A549 (cell line): Measurements from ENCODE around the gene RASSF3. TPM values are rescaled to one million over a fixed set of nuclear protein-coding genes. Genes with fewer than 3 reads are reported as not detected.

Experiments used
- ATAC-seq, 2 experiments: fragments of 200-7000 bp in 1 of 2; fragments of >200 bp in 1 of 2; cut with Nextera tagmentation in 1 of 2; cut with Tn5 transposase in 1 of 2; 3 replicates each; pipeline versions ENCODE4 v1.8.0 to v1.9.1; 2018 to 2020; ENCODE audit warnings: mild to moderate bottlenecking in 1 of 2, moderate library complexity in 1 of 2
- CTCF ChIA-PET: fragments of 300-600 bp; sonication (Branson Sonifier 250); formaldehyde crosslinking; extraction: SDS; loops from one replicate; lab custom pipeline; 2021; ENCODE audit warnings: antibody characterized with exemption, inconsistent platforms; lab: Yijun Ruan, JAX
- POLR2A ChIA-PET: fragments of 350-600 bp; formaldehyde crosslinking; extraction: SDS; loops from one replicate; lab custom pipeline; 2021; ENCODE audit warnings: antibody characterized with exemption, inconsistent platforms; lab: Yijun Ruan, JAX
- DNase-seq, 2 experiments: peaks; one replicate each; pipeline versions ENCODE4 v3.0.0 to v3.0.0-alpha.2; 2011 to 2016; ENCODE audit warnings: low read depth in 1 of 2, low spot score in 1 of 2
- FAIRE-seq: peaks from 2 replicates; lab custom pipeline; 2011; peaks lifted over from hg19 to GRCh38; lab: Jason Lieb, UNC
- H3K27ac ChIP-seq, 2 experiments: fragments of >200 bp; sonication (Bioruptor Twin); formaldehyde crosslinking; 3 replicates each; pipeline ENCODE4 v1.5.1; 2016 to 2017
- H3K4me1 ChIP-seq: fragments of >200 bp; sonication (Bioruptor Twin); formaldehyde crosslinking; 3 replicates; pipeline ENCODE4 v1.6.1; 2016
- H3K4me2 ChIP-seq: fragments of >200 bp; sonication (Bioruptor Twin); formaldehyde crosslinking; 3 replicates; pipeline ENCODE4 v1.6.1; 2016
- H3K4me3 ChIP-seq: fragments of >200 bp; sonication (Bioruptor Twin); formaldehyde crosslinking; 3 replicates; pipeline ENCODE4 v1.5.1; 2016
- H3K9me3 ChIP-seq: fragments of >200 bp; sonication (Bioruptor Twin); formaldehyde crosslinking; 3 replicates; pipeline ENCODE4 v1.6.1; 2016
- ATOH8 ChIP-seq: fragments of 250-450 bp; sonication (Bioruptor Pico); IDR thresholded peaks from 2 replicates; pipeline ENCODE4 v1.5.0; 2020; ENCODE audit warnings: low read depth, mild to moderate bottlenecking, moderate library complexity
- CBX2 ChIP-seq: fragments of 200-600 bp; sonication (generic); IDR thresholded peaks from 2 replicates; pipeline ENCODE4 v1.6.1; 2016; ENCODE audit warnings: low read depth, mild to moderate bottlenecking, borderline replicate concordance
- CBX8 ChIP-seq: fragments of 200-600 bp; sonication (generic); IDR thresholded peaks from 2 replicates; pipeline ENCODE4 v1.6.1; 2016
- CEBPB ChIP-seq, 2 experiments: fragments of >200 bp in 1 of 2; sonication (Bioruptor Twin) in 1 of 2; formaldehyde crosslinking in 1 of 2; IDR thresholded peaks; 2 replicates each; pipeline ENCODE4 v1.6.1; 2012 to 2016
- CHD2 ChIP-seq: fragments of 150-350 bp; IDR thresholded peaks from 2 replicates; pipeline ENCODE4 v1.6.1; 2014; ENCODE audit warnings: low read length; ENCODE audit not compliant: partially characterized antibody
- CHD4 ChIP-seq: fragments of 200-600 bp; sonication (generic); IDR thresholded peaks from 2 replicates; pipeline ENCODE4 v1.6.1; 2016; ENCODE audit warnings: antibody characterized with exemption, mild to moderate bottlenecking, borderline replicate concordance
- EHF ChIP-seq: fragments of 250-450 bp; sonication (Bioruptor Pico); IDR thresholded peaks from 2 replicates; pipeline ENCODE4 v1.5.0; 2020; ENCODE audit warnings: mild to moderate bottlenecking
- EHMT2 ChIP-seq: fragments of 200-600 bp; sonication (generic); IDR thresholded peaks from 2 replicates; pipeline ENCODE4 v1.6.1; 2016; ENCODE audit warnings: antibody characterized with exemption, low read depth, mild to moderate bottlenecking, moderate library complexity
- EP300 ChIP-seq, 2 experiments: fragments of >200 bp; sonication (Bioruptor Twin); formaldehyde crosslinking; IDR thresholded peaks; 2 replicates in 1 of 2; 3 replicates in 1 of 2; pipeline ENCODE4 v1.6.1; 2016 to 2017
- ESRRA ChIP-seq: fragments of 150-350 bp; IDR thresholded peaks from 2 replicates; pipeline ENCODE4 v1.6.1; 2014; ENCODE audit warnings: mild to moderate bottlenecking, low read length, borderline replicate concordance
- FOSL2 ChIP-seq, 2 experiments: fragments of 450-650 bp in 1 of 2; fragments of >200 bp in 1 of 2; sonication (Bioruptor Twin) in 1 of 2; formaldehyde crosslinking; IDR thresholded peaks; 2 replicates each; pipeline versions ENCODE4 v1.5.0 to v1.6.1; 2016 to 2020; ENCODE audit warnings: mild to moderate bottlenecking in 1 of 2, moderate library complexity in 1 of 2
- HEYL ChIP-seq: fragments of 250-450 bp; sonication (Bioruptor Pico); IDR thresholded peaks from 2 replicates; pipeline ENCODE4 v1.8.0; 2021; ENCODE audit warnings: mild to moderate bottlenecking, moderate library complexity
- HOXA7 ChIP-seq: fragments of 250-450 bp; sonication (Bioruptor Pico); IDR thresholded peaks from 2 replicates; pipeline ENCODE4 v1.5.0; 2020; ENCODE audit warnings: mild to moderate bottlenecking, moderate library complexity
- HOXB13 ChIP-seq: fragments of 250-450 bp; sonication (Bioruptor Pico); IDR thresholded peaks from 2 replicates; pipeline ENCODE4 v1.5.0; 2020; ENCODE audit warnings: low read depth, mild to moderate bottlenecking, moderate library complexity
- HOXB5 ChIP-seq: fragments of 250-450 bp; sonication (Bioruptor Pico); IDR thresholded peaks from 2 replicates; pipeline ENCODE4 v1.5.0; 2020; ENCODE audit warnings: mild to moderate bottlenecking, moderate library complexity
- JUN ChIP-seq, 2 experiments: fragments of >200 bp; sonication (Bioruptor Twin); formaldehyde crosslinking; IDR thresholded peaks; 2 replicates in 1 of 2; 3 replicates in 1 of 2; pipeline ENCODE4 v1.6.1; 2016 to 2017
- KDM1A ChIP-seq: fragments of 200-600 bp; sonication (generic); IDR thresholded peaks from 2 replicates; pipeline ENCODE4 v1.6.1; 2016; ENCODE audit warnings: low read depth, mild to moderate bottlenecking
- MAX ChIP-seq: IDR thresholded peaks from 2 replicates; pipeline ENCODE4 v1.6.1; 2012
- MAZ ChIP-seq: fragments of 150-350 bp; IDR thresholded peaks from 2 replicates; pipeline ENCODE4 v1.6.1; 2014; ENCODE audit warnings: antibody characterized with exemption, low read depth, low read length, borderline replicate concordance
- NFE2L2 ChIP-seq: fragments of 150-350 bp; conservative IDR thresholded peaks from 2 replicates; pipeline ENCODE4 v1.6.1; 2014; ENCODE audit warnings: low read length
- NR3C1 ChIP-seq: fragments of >200 bp; sonication (Bioruptor Twin); formaldehyde crosslinking; IDR thresholded peaks from 3 replicates; pipeline ENCODE4 v1.6.1; 2017
- PHF8 ChIP-seq: fragments of 200-600 bp; sonication (generic); IDR thresholded peaks from 2 replicates; pipeline ENCODE4 v1.6.1; 2016; ENCODE audit warnings: low read depth, mild to moderate bottlenecking, antibody characterized with exemption, moderate library complexity, borderline replicate concordance
- POLR2A ChIP-seq: IDR thresholded peaks from 2 replicates; pipeline ENCODE4 v1.6.1; 2012; ENCODE audit warnings: mild to moderate bottlenecking, low read length
- RCOR1 ChIP-seq: fragments of 150-350 bp; IDR thresholded peaks from 2 replicates; pipeline ENCODE4 v1.6.1; 2014; ENCODE audit warnings: antibody characterized with exemption, low read length, low read depth
- RFX5 ChIP-seq: fragments of 450-650 bp; IDR thresholded peaks from 2 replicates; pipeline ENCODE4 v1.7.1; 2014; ENCODE audit warnings: antibody characterized with exemption, mild to moderate bottlenecking, moderate library complexity
- TFCP2L1 ChIP-seq: fragments of 250-450 bp; sonication (Bioruptor Pico); IDR thresholded peaks from 2 replicates; pipeline ENCODE4 v1.5.0; 2021; ENCODE audit warnings: mild to moderate bottlenecking
- ZC3H11A ChIP-seq: fragments of 450-650 bp; IDR thresholded peaks from 2 replicates; pipeline ENCODE4 v1.6.1; 2014; ENCODE audit warnings: antibody characterized with exemption, mild to moderate bottlenecking
- ZSCAN20 ChIP-seq: fragments of 250-450 bp; sonication (Bioruptor Pico); IDR thresholded peaks from 2 replicates; pipeline ENCODE4 v1.8.0; 2022; ENCODE audit warnings: mild to moderate bottlenecking, moderate library complexity
- WGBS: methylation state at CpG from one replicate; pipeline ENCODE4 v1.1.6; 2017; ENCODE audit errors: missing lambda C conversion rate; 5-methylcytosine and 5-hydroxymethylcytosine counted together
- polyA plus RNA-seq, 4 experiments: library from polyadenylated mRNA; depleted of rRNA in 3 of 4; stranded (reverse); fragments of >200 nt; fragmentation: RNase III in 1 of 4; extraction: RNeasy Plus Mini Kit Qiagen cat#74134 plus additional on column Dnase treatment in 1 of 4; gene quantifications; 2 replicates in 3 of 4; 3 replicates in 1 of 4; pipeline ENCODE4 v1.2.3, GENCODE V29; 2011 to 2017
- TF ChIP-seq, protein P1 (sequence below): fragments of >200 bp; sonication (Bioruptor Twin); formaldehyde crosslinking; IDR thresholded peaks from 2 replicates; pipeline ENCODE4 v1.6.1; 2016
- TF ChIP-seq, protein P2 (sequence below): fragments of 250-450 bp; sonication (Bioruptor Pico); IDR thresholded peaks from 2 replicates; pipeline ENCODE4 v1.5.0; 2021; ENCODE audit warnings: mild to moderate bottlenecking, moderate library complexity, borderline replicate concordance

Gene RASSF3
- polyA plus RNA-seq, 2 of the 4 experiments (the other 2 are of a cell fraction): 19.7 to 35.4 TPM

DNA sequence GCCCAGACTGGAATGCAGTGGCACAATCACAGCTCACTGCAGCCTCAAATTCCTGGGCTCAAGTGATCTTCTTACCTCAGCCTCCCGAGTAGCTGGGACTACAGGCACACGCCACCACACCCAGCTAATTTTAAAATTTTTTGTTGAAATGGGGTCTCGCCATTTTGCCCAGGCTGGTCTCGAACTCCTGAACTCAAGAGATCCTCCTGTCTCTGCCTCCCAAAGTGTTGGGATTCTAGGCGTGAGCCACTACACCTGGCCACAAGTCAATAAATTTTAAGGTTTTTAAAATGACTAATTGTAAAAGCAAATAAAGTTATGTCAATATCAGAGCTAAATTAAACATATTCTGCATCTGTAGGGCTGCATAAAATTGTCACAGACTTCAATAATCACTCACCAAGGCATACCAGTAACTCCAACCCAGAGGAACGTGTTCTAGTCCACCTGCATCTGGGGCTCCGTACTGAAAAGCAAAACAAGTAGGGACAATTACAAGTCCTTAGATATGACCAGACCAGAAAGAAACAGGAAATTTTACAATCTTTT is 135.0 kb downstream of the RASSF3 start:
- WGBS: 77% methylated on average over 7 of the region's 7 CpGs

GRCh38 chr12:64745980-64746379 is 135.7 kb downstream of the RASSF3 start:
- H3K9me3 ChIP-seq: no peaks in the 10 kb centered on the region
- H3K4me3 ChIP-seq: no peak overlapping the region
- DNase-seq (no peak), ATAC-seq (no peak)
- POLR2A ChIA-PET: no interaction called here
- no peak overlapping the region for H3K4me2 ChIP-seq
- H3K4me1 ChIP-seq: peaks cover 21% of the 10 kb centered on the region
- TF ChIP-seq HOXB13 (CRISPR knock-in tag) (no peak), PHF8 (no peak), NFE2L2 (no peak), CEBPB (IDR thresholded peaks at IDR 0.05) (no peak), ZSCAN20 (no peak), FOSL2 (IDR thresholded peaks at IDR 0.05) (no peak), FOSL2 (CRISPR knock-in tag; IDR thresholded peaks at IDR 0.05) (no peak), CBX8 (no peak), CHD4 (no peak), MAX (no peak), RFX5 (no peak), RCOR1 (no peak), NR3C1 (no peak), CHD2 (no peak), ESRRA (no peak), EHMT2 (no peak), TFCP2L1 (CRISPR knock-in tag) (no peak), HOXB5 (no peak)
- TF ChIP-seq, protein P1, sequence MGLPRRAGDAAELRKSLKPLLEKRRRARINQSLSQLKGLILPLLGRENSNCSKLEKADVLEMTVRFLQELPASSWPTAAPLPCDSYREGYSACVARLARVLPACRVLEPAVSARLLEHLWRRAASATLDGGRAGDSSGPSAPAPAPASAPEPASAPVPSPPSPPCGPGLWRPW: no peak
- TF ChIP-seq, all 56 proteins: peak for 0
- 92% methylated on average over 2 of the region's 2 CpGs for WGBS
- FAIRE-seq: no peak
- no peak overlapping the region for H3K27ac ChIP-seq
- CTCF ChIA-PET: interaction anchor here (1.3 to 2.9 kb wide), 2 partner anchors 11 to 197 kb away, joined by 5 to 8 read pairs; no protein-coding TSS in a partner anchor

More for the DNA sequence above, 135.0 kb downstream of the RASSF3 start:
- FAIRE-seq (no peak), ATAC-seq (no peak), DNase-seq (no peak)
- H3K4me2 ChIP-seq: peak overlapping the region; percentile 59; the same call in 1 of the 3 replicates
- POLR2A ChIA-PET: no interaction called here
- no peak overlapping the region for H3K4me3 ChIP-seq
- no peaks in the 10 kb centered on the region for H3K9me3 ChIP-seq
- H3K27ac ChIP-seq: no peak overlapping the region
- H3K4me1 ChIP-seq: peaks cover 21% of the 10 kb centered on the region
- CTCF ChIA-PET: interaction anchor here (0.7 to 2.9 kb wide), 4 partner anchors 10 to 50 kb away, joined by 3 to 8 read pairs (median 4); no protein-coding TSS in a partner anchor
- TF ChIP-seq ATOH8 (no peak), CEBPB (IDR thresholded peaks at IDR 0.05) (no peak), CBX2 (no peak), RCOR1 (no peak), HEYL (no peak), JUN (IDR thresholded peaks at IDR 0.05) (no peak), MAX (no peak), ZC3H11A (no peak), EHF (no peak), POLR2A (no peak), MAZ (no peak), CHD4 (no peak), EP300 (IDR thresholded peaks at IDR 0.05) (no peak), FOSL2 (IDR thresholded peaks at IDR 0.05) (no peak), FOSL2 (CRISPR knock-in tag; IDR thresholded peaks at IDR 0.05) (no peak), KDM1A (no peak), ZSCAN20 (no peak), HOXA7 (CRISPR knock-in tag) (no peak), TFCP2L1 (CRISPR knock-in tag) (no peak)
- TF ChIP-seq, protein P2, sequence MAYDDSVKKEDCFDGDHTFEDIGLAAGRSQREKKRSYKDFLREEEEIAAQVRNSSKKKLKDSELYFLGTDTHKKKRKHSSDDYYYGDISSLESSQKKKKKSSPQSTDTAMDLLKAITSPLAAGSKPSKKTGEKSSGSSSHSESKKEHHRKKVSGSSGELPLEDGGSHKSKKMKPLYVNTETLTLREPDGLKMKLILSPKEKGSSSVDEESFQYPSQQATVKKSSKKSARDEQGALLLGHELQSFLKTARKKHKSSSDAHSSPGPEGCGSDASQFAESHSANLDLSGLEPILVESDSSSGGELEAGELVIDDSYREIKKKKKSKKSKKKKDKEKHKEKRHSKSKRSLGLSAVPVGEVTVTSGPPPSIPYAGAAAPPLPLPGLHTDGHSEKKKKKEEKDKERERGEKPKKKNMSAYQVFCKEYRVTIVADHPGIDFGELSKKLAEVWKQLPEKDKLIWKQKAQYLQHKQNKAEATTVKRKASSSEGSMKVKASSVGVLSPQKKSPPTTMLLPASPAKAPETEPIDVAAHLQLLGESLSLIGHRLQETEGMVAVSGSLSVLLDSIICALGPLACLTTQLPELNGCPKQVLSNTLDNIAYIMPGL (CRISPR knock-in tag): no peak
